K562 (cell line): Measurements from ENCODE around the gene MEIS2. TPM values are rescaled to one million over a fixed set of nuclear protein-coding genes. Genes with fewer than 3 reads are reported as not detected.

Experiments used
- ATAC-seq: fragments of 200-7000 bp; cut with Tn5 transposase; 3 replicates; pipeline ENCODE4 v1.9.1; 2020; ENCODE audit warnings: moderate library complexity
- BruUV-seq: library from RNA; stranded (reverse); fragments of 400-500 nt; replicated peaks from 2 replicates; lab custom pipeline; 2021; lab: Mats Ljungman, UMichigan
- CTCF ChIA-PET: fragments of 300-600 bp; formaldehyde crosslinking; extraction: SDS; loops from one replicate; lab custom pipeline; 2021; ENCODE audit warnings: low intra/inter-chr PET ratio; lab: Yijun Ruan, JAX
- POLR2A ChIA-PET: fragments of 300-600, 350-650 bp; sonication (Branson Sonifier 250); formaldehyde crosslinking; extraction: SDS; loops from one replicate; lab custom pipeline; 2021; ENCODE audit warnings: antibody characterized with exemption, inconsistent platforms; lab: Yijun Ruan, JAX
- DNase-seq, 4 experiments: peaks; one replicate each; pipeline versions ENCODE4 v3.0.0 to v3.0.0-alpha.2; 2011 to 2018; ENCODE audit warnings: low spot score in 3 of 4, mixed read lengths in 3 of 4; ENCODE audit errors: extremely low read depth in 1 of 4
- FAIRE-seq: peaks from 2 replicates; lab custom pipeline; 2011; peaks lifted over from hg19 to GRCh38; lab: Jason Lieb, UNC
- H2AFZ ChIP-seq: 2 replicates; pipeline ENCODE4 v1.6.0; 2011; ENCODE audit warnings: low read depth, low read length, control low read depth, inconsistent platforms
- H3K27ac ChIP-seq: fragments of 200-600 bp; 3 replicates; pipeline ENCODE4 v1.8.0; 2011; ENCODE audit warnings: low read depth, mild to moderate bottlenecking, control low read depth, inconsistent platforms, low read length, moderate library complexity, mixed read lengths; ENCODE audit errors: extremely low read depth
- H3K27me3 ChIP-seq, 2 experiments: fragments of 300-600 bp in 1 of 2; 2 replicates in 1 of 2; 3 replicates in 1 of 2; pipeline versions ENCODE4 v1.6.0 to v1.8.0; 2011; ENCODE audit warnings: inconsistent platforms in 2 of 2, low read length in 2 of 2, mild to moderate bottlenecking in 1 of 2, mixed read lengths in 1 of 2, moderate library complexity in 1 of 2; ENCODE audit not compliant: control insufficient read depth in 2 of 2, insufficient read depth in 2 of 2
- H3K36me3 ChIP-seq: fragments of 300-600 bp; 3 replicates; pipeline ENCODE4 v1.8.0; 2011; ENCODE audit warnings: mild to moderate bottlenecking, low read length, inconsistent platforms; ENCODE audit not compliant: control insufficient read depth, insufficient read depth
- H3K4me1 ChIP-seq, 2 experiments: fragments of 200-600 bp in 1 of 2; replicated peaks in 1 of 2; 2 replicates in 1 of 2; 3 replicates in 1 of 2; pipeline versions ENCODE4 v1.5.1 to v1.8.0; 2011; ENCODE audit warnings: inconsistent platforms in 2 of 2, low read length in 2 of 2, mild to moderate bottlenecking in 1 of 2, mixed read lengths in 1 of 2, moderate library complexity in 1 of 2; ENCODE audit not compliant: control insufficient read depth in 2 of 2, insufficient read depth in 2 of 2
- H3K4me2 ChIP-seq: 2 replicates; pipeline ENCODE4 v1.6.1; 2011; ENCODE audit warnings: low read length, control low read depth, inconsistent platforms, mixed read lengths; ENCODE audit not compliant: insufficient read depth
- H3K4me3 ChIP-seq: fragments of 200-600 bp; sonication (generic), shearing (Covaris generic); 2 replicates; pipeline ENCODE4 v1.5.1; 2016; ENCODE audit warnings: control low read depth, inconsistent platforms
- H3K79me2 ChIP-seq: fragments of 200-600 bp; 3 replicates; pipeline ENCODE4 v1.8.0; 2011; ENCODE audit warnings: low read length, inconsistent platforms; ENCODE audit not compliant: control insufficient read depth, insufficient read depth
- H3K9ac ChIP-seq, 2 experiments: 2 replicates each; pipeline versions ENCODE4 v1.6.0 to v1.6.1; 2011; ENCODE audit warnings: low read depth in 2 of 2, low read length in 2 of 2, control low read depth in 1 of 2, inconsistent platforms in 1 of 2, mild to moderate bottlenecking in 1 of 2, mixed read lengths in 1 of 2; ENCODE audit not compliant: insufficient read depth in 1 of 2
- H3K9me1 ChIP-seq: one replicate; pipeline ENCODE4 v1.6.0; 2011; ENCODE audit warnings: inconsistent platforms, mild to moderate bottlenecking, low read length, moderate library complexity; ENCODE audit not compliant: control insufficient read depth, insufficient read depth
- H3K9me3 ChIP-seq: replicated peaks from 2 replicates; pipeline ENCODE4 v1.5.1; 2011; ENCODE audit warnings: low read depth, low read length, inconsistent platforms; ENCODE audit not compliant: control insufficient read depth, insufficient read depth
- H4K20me1 ChIP-seq: replicated peaks from 2 replicates; pipeline ENCODE4 v1.6.1; 2011; ENCODE audit warnings: low read length, inconsistent platforms, mixed read lengths; ENCODE audit not compliant: control insufficient read depth, insufficient read depth
- DNMT1 ChIP-seq: fragments of 450-650 bp; IDR thresholded peaks from 2 replicates; pipeline ENCODE4 v1.6.1; 2016; ENCODE audit warnings: antibody characterized with exemption, mild to moderate bottlenecking
- NR2C1 ChIP-seq, 2 experiments: fragments of 450-650 bp; IDR thresholded peaks; 2 replicates each; pipeline ENCODE4 v1.6.1; 2017; ENCODE audit warnings: mild to moderate bottlenecking in 2 of 2, antibody characterized with exemption in 1 of 2, inconsistent platforms in 1 of 2, missing compliant biosample characterization in 1 of 2, missing genetic modification characterization in 1 of 2
- PYGO2 ChIP-seq: fragments of 450-650 bp; IDR thresholded peaks from 2 replicates; pipeline ENCODE4 v1.6.1; 2016; ENCODE audit warnings: mild to moderate bottlenecking, missing genetic modification characterization, moderate library complexity, missing compliant biosample characterization
- ZFPM2 ChIP-seq: fragments of 250-450 bp; sonication (Bioruptor Pico); IDR thresholded peaks from 2 replicates; pipeline ENCODE4 v1.5.1; 2022; ENCODE audit warnings: mild to moderate bottlenecking
- WGBS: fragments of 100-300 bp; shearing (Covaris generic); methylation state at CpG from one replicate; pipeline ENCODE4 v1.1.6; 2016; ENCODE audit warnings: low coverage, mixed read lengths; ENCODE audit not compliant: insufficient coverage; ENCODE audit errors: missing lambda C conversion rate; 5-methylcytosine and 5-hydroxymethylcytosine counted together
- in situ Hi-C: fragments of 300-500 bp; cut with MboI; formaldehyde crosslinking; loops from 4 replicates; pipeline ENCODE4 v1.15.0; 2018; ENCODE audit warnings: inconsistent platforms, mixed read lengths
- intact Hi-C: fragments of 100-400 bp; cut with micrococcal nuclease; formaldehyde crosslinking; loops from 2 replicates; pipeline ENCODE4 v1.14.2; 2022
- polyA plus RNA-seq, 8 experiments: library from polyadenylated mRNA; depleted of rRNA in 4 of 8; stranded (reverse) in 5 of 8; unstranded in 3 of 8; fragments of >200 nt; fragmentation: Nextera tagmentation in 2 of 8; fragmentation: Illumina TruSeq in 1 of 8; extraction: Ambion mirVana in 2 of 8; extraction: Trizol in 1 of 8; gene quantifications; 2 replicates each; pipeline versions ENCODE4 v1.2.1 to v1.2.3, GENCODE V29; 2011 to 2014; ENCODE audit warnings: inconsistent platforms in 1 of 8, missing spikeins in 1 of 8
- total RNA-seq, 7 experiments: library from RNA; depleted of rRNA in 6 of 7; stranded (reverse); fragments of >200 nt in 6 of 7; fragmentation: Illumina TruSeq in 2 of 7; extraction: Trizol in 2 of 7; gene quantifications; 2 replicates each; pipeline versions ENCODE4 v1.2.1 to v1.2.3, GENCODE V29; 2011 to 2021; ENCODE audit warnings: low replicate concordance in 1 of 7
- TF ChIP-seq, protein P1 (sequence below), 2 experiments: IDR thresholded peaks in 1 of 2; conservative IDR thresholded peaks in 1 of 2; 2 replicates each; pipeline ENCODE4 v1.6.1; 2016; ENCODE audit warnings: low read depth in 2 of 2, mild to moderate bottlenecking in 1 of 2, missing compliant biosample characterization in 1 of 2, missing genetic modification characterization in 1 of 2, moderate library complexity in 1 of 2
- TF ChIP-seq, protein P2 (sequence below): fragments of 250-450 bp; sonication (Bioruptor Pico); IDR thresholded peaks from 2 replicates; pipeline ENCODE4 v1.4.0; 2020; ENCODE audit warnings: borderline replicate concordance

Gene MEIS2
- total and polyA plus RNA-seq, 9 of the 15 experiments (the other 6 are each of a cell fraction or from before 2014, with no cell fraction given) = 7.5 to 64.2 (median 22.3) TPM

DNA sequence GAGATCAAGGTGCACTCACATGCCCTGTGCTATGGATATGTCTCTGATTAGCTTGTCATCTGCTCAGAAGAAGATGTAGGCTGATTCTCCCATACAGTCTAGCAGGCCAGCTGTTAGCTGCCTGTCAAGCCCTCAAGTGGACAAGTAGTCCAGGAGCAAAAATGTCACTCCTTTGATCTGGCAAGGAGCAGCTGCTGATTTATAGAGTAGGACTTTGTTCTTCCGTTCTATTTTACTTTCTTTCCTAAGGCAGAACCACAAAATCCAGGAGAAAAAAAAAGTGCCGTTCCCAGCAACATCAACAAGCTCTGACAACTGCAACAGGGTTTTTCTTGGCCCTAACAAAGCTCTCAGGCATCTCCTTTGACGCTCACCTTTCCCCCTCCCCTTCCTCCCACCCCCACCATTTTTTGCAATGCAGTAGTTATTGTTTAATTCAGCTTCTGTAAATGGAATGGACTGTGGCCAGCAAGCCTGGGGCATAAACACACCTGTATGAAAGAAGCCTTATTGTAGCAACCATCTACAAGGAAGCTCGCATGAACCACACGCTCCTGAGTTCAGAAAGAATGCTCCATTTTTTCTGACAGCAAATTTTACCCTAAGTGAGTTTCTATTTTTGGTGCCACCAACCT is 196.3 kb downstream of the MEIS2 start:
- FAIRE-seq (no peak), ATAC-seq (no peak), DNase-seq (no peak)
- CTCF ChIA-PET = no interaction called here
- in situ Hi-C loops = no loop called here
- Histone ChIP-seq H2AFZ (no peak overlapping the region), H3K4me2 (no peak overlapping the region), H3K4me1 (no peaks in the 10 kb centered on the region; a peak in 1 of 5 replicates), H3K27me3 (no peaks in the 10 kb centered on the region), H3K9me3 (no peaks in the 10 kb centered on the region), H3K4me3 (no peak overlapping the region), H4K20me1 (no peaks in the 10 kb centered on the region), H3K79me2 (no peaks in the 10 kb centered on the region), H3K36me3 (0 out of 3 replicates have a peak, but pooled peaks cover 3% of the 10 kb centered on the region), H3K9ac (no peak overlapping the region), H3K9me1 (no peaks in the 10 kb centered on the region), H3K27ac (no peak overlapping the region)
- WGBS = 84% methylated on average over 4 of the region's 5 CpGs
- no peak for TF ChIP-seq PYGO2 (tag)
- TF ChIP-seq, protein P1, sequence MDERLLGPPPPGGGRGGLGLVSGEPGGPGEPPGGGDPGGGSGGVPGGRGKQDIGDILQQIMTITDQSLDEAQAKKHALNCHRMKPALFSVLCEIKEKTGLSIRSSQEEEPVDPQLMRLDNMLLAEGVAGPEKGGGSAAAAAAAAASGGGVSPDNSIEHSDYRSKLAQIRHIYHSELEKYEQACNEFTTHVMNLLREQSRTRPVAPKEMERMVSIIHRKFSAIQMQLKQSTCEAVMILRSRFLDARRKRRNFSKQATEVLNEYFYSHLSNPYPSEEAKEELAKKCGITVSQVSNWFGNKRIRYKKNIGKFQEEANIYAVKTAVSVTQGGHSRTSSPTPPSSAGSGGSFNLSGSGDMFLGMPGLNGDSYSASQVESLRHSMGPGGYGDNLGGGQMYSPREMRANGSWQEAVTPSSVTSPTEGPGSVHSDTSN (CRISPR knock-in tag; IDR thresholded peaks at IDR 0.05; ENCODE audit: low read depth) = no peak
- TF ChIP-seq, protein P1 (tag; conservative IDR thresholded peaks at IDR 0.05; ENCODE audit: low read depth) = peak; percentile 68
- no peak for TF ChIP-seq DNMT1
- no peak for TF ChIP-seq NR2C1 (IDR thresholded peaks at IDR 0.05)
- no peak for TF ChIP-seq NR2C1 (tag; IDR thresholded peaks at IDR 0.05)
- TF ChIP-seq, protein P2, sequence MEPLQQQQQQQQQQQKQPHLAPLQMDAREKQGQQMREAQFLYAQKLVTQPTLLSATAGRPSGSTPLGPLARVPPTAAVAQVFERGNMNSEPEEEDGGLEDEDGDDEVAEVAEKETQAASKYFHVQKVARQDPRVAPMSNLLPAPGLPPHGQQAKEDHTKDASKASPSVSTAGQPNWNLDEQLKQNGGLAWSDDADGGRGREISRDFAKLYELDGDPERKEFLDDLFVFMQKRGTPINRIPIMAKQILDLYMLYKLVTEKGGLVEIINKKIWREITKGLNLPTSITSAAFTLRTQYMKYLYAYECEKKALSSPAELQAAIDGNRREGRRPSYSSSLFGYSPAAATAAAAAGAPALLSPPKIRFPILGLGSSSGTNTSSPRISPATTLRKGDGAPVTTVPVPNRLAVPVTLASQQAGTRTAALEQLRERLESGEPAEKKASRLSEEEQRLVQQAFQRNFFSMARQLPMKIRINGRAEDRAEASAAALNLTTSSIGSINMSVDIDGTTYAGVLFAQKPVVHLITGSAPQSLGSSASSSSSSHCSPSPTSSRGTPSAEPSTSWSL (CRISPR knock-in tag) = no peak
- TF ChIP-seq ZFPM2 = no peak
- POLR2A ChIA-PET = interaction anchor here (1.2 kb wide), 1 partner anchor 9 kb away, joined by 4 read pairs; no protein-coding TSS in a partner anchor
- no TSS peak for BruUV-seq
- intact Hi-C loops = no loop called here
